GM12891 (cell line): Measurements from ENCODE around the gene GAP43.

Experiments
- PAX5 ChIP-seq: IDR thresholded peaks from 2 replicates; pipeline ENCODE4 v1.6.1; 2011; ENCODE audit warnings: low read length, moderate library complexity, mild to moderate bottlenecking; ENCODE audit not compliant: insufficient read depth, severe bottlenecking
- POLR2A ChIP-seq: IDR thresholded peaks from 2 replicates; pipeline ENCODE4 v1.6.1; 2011; ENCODE audit warnings: low read depth, low read length, control low read depth
- POLR2AphosphoS5 ChIP-seq: IDR thresholded peaks from 2 replicates; pipeline ENCODE4 v1.6.1; 2011; ENCODE audit warnings: low read depth, low read length, control low read depth
- SPI1 ChIP-seq: IDR thresholded peaks from 2 replicates; pipeline ENCODE4 v1.6.1; 2011; ENCODE audit warnings: low read depth, low read length, control low read depth
- TAF1 ChIP-seq: IDR thresholded peaks from 2 replicates; pipeline ENCODE4 v1.6.1; 2011; ENCODE audit warnings: low read depth, low read length, control low read depth

- no peak for TF ChIP-seq POLR2AphosphoS5
- no peak for TF ChIP-seq SPI1
- TF ChIP-seq POLR2A: no peak
- no peak for TF ChIP-seq TAF1
- TF ChIP-seq PAX5: no peak
Observed at GRCh38 chr3:115699706-115700105, 76.4 kb downstream of the GAP43 start.
